HG03103 (cell line): Measurements from ENCODE around the gene ALPI.

Experiments used
- ATAC-seq: cut with Tn5 transposase; IDR thresholded peaks from one replicate; pipeline ENCODE4 v1.9.1; 2021; ENCODE audit warnings: low read depth; ENCODE audit not compliant: unreplicated experiment

The ALPI gene

GRCh38 chr2:232494542-232494941, 38.6 kb downstream of the ALPI start:
- ATAC-seq: no peak

GRCh38 chr2:232495292-232495691, 39.3 kb downstream of the ALPI start:
- ATAC-seq: no peak

GRCh38 chr2:232496501-232497270, 40.7 kb downstream of the ALPI start:
- ATAC-seq: no peak

GRCh38 chr2:232497348-232497747, 41.4 kb downstream of the ALPI start:
- no peak for ATAC-seq

GRCh38 chr2:232498452-232498851, 42.5 kb downstream of the ALPI start:
- no peak for ATAC-seq

- no peak for ATAC-seq
Observed at GRCh38 chr2:232501331-232501771, 45.4 kb downstream of the ALPI start.

GRCh38 chr2:232501794-232502390, 45.9 kb downstream of the ALPI start:
- ATAC-seq: no peak

GRCh38 chr2:232502511-232502910, 46.6 kb downstream of the ALPI start:
- no peak for ATAC-seq

- ATAC-seq: no peak
Observed at GRCh38 chr2:232502911-232503808, 47.2 kb downstream of the ALPI start.

GRCh38 chr2:232503809-232504323, 47.9 kb downstream of the ALPI start:
- no peak for ATAC-seq

- no peak for ATAC-seq
Observed at GRCh38 chr2:232504438-232504837, 48.5 kb downstream of the ALPI start.

- no peak for ATAC-seq
Observed at GRCh38 chr2:232505856-232506255, 49.9 kb downstream of the ALPI start.

- ATAC-seq: no peak
Observed at GRCh38 chr2:232506709-232507108, 50.8 kb downstream of the ALPI start.

- ATAC-seq: no peak
Observed at GRCh38 chr2:232508251-232508650, 52.3 kb downstream of the ALPI start.
